Mesodermal cell (in vitro differentiated cells): ENCODE data around the gene CARD9.

Experiments used
- H3K27ac ChIP-seq: 2 replicates; pipeline ENCODE4 v1.7.0; 2013; ENCODE audit warnings: mild to moderate bottlenecking, low read depth, low read length, moderate library complexity; ENCODE audit not compliant: severe bottlenecking
- H3K36me3 ChIP-seq: 2 replicates; pipeline ENCODE4 v1.7.1; 2013; ENCODE audit warnings: mild to moderate bottlenecking, low read length, moderate library complexity; ENCODE audit not compliant: control insufficient read depth, insufficient read depth
- H3K4me1 ChIP-seq: one replicate; pipeline ENCODE4 v1.7.1; 2013; ENCODE audit warnings: mild to moderate bottlenecking, low read length; ENCODE audit not compliant: insufficient read depth, control insufficient read depth, poor library complexity, severe bottlenecking
- H3K4me3 ChIP-seq: 2 replicates; pipeline ENCODE4 v1.7.0; 2013; ENCODE audit warnings: low read length, control low read depth, mild to moderate bottlenecking; ENCODE audit not compliant: insufficient read depth, poor library complexity, severe bottlenecking; ENCODE audit errors: extremely low read depth
- H3K9me3 ChIP-seq: 2 replicates; pipeline ENCODE4 v1.7.1; 2013; ENCODE audit warnings: mild to moderate bottlenecking, low read length, moderate library complexity; ENCODE audit not compliant: control insufficient read depth
- WGBS, 2 experiments: methylation state at CpG; one replicate each; pipeline ENCODE4 v1.1.5; 2013; ENCODE audit warnings: missing lambda C conversion rate in 2 of 2; ENCODE audit not compliant: insufficient coverage in 2 of 2; 5-methylcytosine and 5-hydroxymethylcytosine counted together

Gene CARD9

DNA sequence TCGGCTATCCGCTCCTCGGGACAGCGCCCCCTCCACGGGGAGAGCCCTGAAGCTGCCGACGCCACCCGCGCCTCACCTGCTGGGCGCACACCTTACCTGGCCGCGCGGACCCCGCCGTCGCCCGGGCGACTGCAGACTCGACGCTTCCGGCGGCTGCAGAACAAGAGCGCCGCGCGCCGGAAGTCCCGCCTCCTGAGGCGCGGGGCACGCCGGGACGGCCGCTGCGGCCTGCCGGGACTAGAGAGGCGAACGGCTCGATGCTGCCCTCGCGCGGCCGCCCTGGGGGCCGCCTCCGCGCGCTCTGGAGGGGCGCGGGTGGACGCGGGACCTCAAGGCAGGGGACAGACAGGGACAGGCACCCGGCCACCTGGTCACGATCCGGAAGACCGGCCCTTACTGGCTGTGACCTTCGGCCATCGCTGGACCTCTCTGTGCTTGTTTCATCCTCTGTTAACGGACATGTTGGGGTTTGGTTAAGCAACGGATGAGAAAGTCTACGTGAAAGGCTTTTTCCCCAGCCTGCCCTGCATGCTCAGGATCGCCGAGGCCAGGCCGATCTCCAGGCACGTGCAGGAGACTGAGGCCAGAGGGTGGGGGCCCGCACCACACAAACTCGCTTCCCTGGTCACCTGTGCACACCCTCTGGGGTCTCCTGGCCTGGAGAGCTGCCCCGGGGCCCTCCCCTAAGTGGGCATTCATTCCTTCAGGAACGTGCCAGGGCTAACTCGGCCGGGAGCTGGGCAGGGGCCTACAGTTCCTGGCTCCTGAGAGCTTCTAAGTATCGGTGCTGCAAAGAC lies 26.8 kb upstream of the CARD9 start, which contains the start of gene SNAPC4:
Gene SNAPC4 (minus strand): TSS at position 133 of the 797 bp plus-strand sequence. CDS start 1,742 bp downstream, outside the sequence.
- H3K27ac ChIP-seq: peak within 1 kb of the TSS; percentile 59
- H3K4me3 ChIP-seq: peak within 1 kb of the TSS; percentile 83
- no peaks in the 10 kb centered on the region for H3K9me3 ChIP-seq
- H3K4me1 ChIP-seq: peaks cover 9% of the 10 kb centered on the region
- WGBS, 2 experiments: 20 to 25% methylated on average over 50 to 57 of the region's 71 CpGs
- H3K36me3 ChIP-seq: peaks cover 64% of the 10 kb centered on the region

DNA sequence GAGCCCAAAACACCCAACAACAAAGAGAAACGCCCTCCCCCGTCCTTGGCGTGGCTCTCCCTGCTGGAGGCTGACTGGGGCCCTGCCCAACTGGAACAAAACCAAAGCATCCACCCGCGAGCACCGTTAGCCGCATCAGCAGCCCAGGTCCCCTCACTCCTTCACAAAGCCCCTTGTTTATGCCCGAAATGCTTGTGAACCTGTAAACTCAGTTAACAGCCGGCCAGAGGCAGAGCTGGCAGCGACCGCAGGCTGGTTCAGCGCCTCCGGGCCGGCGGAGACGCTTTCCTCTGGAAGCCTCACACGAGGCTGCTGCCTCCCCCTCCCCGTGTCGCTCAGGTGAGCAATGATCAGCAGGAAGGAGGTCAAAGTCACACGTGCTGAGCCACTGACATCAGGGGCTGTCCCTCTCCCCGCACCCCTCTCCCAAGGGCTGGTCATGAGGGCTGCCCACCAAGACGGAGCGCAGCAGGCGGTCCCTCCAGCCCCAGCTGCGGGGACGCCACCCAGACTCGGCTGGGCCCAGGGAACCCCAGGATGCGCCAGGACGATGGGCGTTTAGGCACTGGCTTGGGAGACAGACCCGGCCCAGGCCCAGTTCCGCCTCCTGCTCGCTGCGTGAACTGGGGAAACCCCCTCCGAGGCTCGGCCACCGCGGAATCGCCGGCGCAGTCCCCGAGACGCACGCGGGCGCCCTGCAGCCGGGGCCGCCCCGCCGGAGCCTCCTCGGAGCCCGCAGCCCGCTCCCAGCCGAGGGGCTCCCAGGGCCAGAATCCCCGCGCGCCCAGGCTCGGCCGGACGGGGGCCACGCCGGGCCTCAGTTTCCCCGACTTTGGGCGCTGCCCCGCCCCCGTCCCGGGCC lies 25.9 kb upstream of the CARD9 start:
- peaks cover 65% of the 10 kb centered on the region for H3K36me3 ChIP-seq
- no peak overlapping the region for H3K27ac ChIP-seq
- peaks cover 9% of the 10 kb centered on the region for H3K4me1 ChIP-seq
- H3K9me3 ChIP-seq: no peaks in the 10 kb centered on the region
- H3K4me3 ChIP-seq: peak overlapping the region; percentile 83
- WGBS, 2 experiments: 4 to 5% methylated on average over 60 to 66 of the region's 67 CpGs

DNA sequence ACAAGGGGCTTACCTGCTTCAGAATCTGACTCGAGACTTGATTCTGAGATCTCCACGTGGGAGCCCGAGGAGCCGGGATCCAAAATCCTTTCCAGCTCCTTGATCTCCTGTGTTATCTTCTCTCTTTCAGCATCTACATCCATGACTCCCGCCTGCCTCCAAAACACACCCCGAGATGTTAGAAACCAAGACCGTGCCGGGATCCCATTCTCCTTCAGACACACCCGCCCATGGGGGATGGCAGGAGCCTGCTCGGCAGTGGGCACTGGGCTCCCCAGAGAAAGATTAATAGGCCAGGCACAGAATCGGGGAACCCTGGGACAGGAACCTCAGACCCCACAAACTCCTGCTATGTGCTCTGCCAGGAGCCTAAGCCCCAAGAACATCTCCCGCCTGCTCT lies 24.8 kb upstream of the CARD9 start:
- Histone ChIP-seq H3K36me3 (peaks cover 65% of the 10 kb centered on the region), H3K27ac (no peak overlapping the region), H3K4me3 (no peak overlapping the region), H3K4me1 (peaks cover 9% of the 10 kb centered on the region), H3K9me3 (no peaks in the 10 kb centered on the region)
- 99% methylated on average over 11 to 12 of the region's 12 CpGs for WGBS, 2 experiments

DNA sequence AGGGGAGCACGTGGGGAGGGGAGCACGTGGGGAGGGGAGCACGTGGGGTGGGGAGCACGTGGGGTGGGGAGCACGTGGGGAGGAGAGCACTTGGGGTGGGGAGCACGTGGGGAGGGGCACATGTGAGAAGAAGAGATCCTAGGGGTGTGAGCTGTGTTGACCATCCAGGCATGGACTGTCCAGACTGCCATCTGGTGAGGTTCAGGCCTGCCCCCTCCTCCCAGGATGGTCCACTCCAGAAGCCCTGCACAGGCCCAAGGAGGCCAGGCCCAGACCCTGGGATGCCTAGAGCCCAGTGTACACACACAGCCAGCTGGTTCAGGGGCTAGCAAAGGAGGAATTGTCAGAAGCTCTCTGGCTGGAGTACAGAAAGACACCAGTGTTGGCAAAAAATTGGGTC lies 24.2 kb upstream of the CARD9 start:
- Histone ChIP-seq H3K27ac (no peak overlapping the region), H3K9me3 (no peaks in the 10 kb centered on the region), H3K36me3 (peaks cover 70% of the 10 kb centered on the region), H3K4me3 (no peak overlapping the region), H3K4me1 (peaks cover 9% of the 10 kb centered on the region)
- WGBS, 2 experiments: 100% methylated on average over 3 of the region's 6 CpGs; no CpG with 5 or more reads in 1 of the 2 experiments

DNA sequence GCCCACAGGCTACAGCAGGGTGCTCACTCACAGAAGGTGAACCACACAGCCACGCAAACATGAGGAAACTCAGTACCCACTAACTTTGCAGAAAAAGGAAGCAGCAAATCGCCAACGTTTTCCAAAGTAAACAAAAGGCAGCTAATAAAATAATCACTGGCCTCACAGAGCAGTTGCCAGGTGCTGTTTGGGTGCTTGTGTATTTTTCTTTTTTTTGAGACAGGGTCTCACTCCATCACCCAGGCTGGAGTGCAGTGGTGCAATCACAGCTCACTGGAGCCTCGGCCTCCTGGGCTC lies 22.7 kb upstream of the CARD9 start:
- Histone ChIP-seq H3K4me3 (no peak overlapping the region), H3K9me3 (no peaks in the 10 kb centered on the region), H3K36me3 (peaks cover 75% of the 10 kb centered on the region), H3K4me1 (peaks cover 9% of the 10 kb centered on the region), H3K27ac (no peak overlapping the region)
- 97 to 100% methylated on average over 3 to 4 of the region's 4 CpGs for WGBS, 2 experiments

DNA sequence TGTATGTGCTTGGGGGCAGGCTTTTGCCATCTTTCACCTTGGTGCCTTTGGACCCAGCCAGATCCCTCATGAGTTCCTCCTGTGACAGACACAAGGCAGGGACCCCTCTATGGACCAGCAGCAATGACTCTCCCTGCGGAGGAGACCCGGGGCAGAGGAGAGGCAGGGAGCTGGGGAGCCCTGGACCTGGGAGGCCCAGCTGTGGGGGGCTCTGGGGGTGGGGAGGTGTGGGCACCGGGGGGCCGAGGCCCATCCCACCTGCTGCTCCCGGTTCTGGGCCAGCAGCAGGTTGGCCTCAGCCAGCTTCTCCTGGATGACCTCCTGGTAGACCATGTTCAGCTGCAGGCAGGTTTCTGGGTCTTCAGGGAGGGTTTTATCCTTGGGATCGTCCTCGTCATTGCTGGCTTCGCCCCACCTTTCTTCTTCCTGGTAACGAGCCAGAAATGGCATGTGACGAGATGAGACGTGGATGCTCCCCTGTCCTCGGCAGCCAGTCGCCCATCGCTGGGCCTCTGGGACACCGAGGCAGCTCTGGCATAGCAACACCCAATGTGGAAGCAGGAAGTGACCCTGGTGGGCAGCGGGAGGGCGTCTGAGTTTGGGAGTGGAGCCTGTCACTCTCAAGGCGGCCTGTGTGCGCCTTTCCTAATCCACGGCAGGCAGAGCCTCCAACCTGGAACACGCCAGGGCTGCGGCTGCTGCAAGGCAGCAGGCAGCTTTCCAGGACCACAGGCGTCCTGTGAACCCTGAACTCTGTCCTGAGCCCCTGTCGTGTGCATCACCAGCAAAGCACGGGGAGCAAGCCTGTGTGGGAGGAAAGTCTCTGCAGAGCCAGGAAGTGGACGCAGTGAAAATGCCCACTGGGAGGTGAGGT lies 22.1 kb upstream of the CARD9 start:
- Histone ChIP-seq H3K27ac (no peak overlapping the region), H3K36me3 (peaks cover 81% of the 10 kb centered on the region), H3K4me3 (no peak overlapping the region), H3K9me3 (no peaks in the 10 kb centered on the region), H3K4me1 (peaks cover 9% of the 10 kb centered on the region)
- 94 to 97% methylated on average over 15 to 22 of the region's 26 CpGs for WGBS, 2 experiments

DNA sequence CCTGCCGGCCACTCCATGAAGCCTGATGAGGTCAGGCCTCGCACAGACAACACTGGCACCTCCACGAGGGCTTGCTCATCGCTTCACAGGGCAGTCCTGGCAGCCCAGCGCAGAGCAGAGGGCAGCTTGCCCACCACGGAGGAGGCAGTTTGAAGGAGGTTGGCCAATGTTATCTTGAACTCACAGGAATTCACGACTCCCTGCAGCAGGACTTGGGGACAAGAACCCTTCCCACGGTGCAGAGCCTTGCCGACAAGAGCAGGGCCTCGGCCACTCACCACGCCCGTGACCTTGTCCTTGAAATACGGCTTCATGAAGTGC lies 21.5 kb upstream of the CARD9 start:
- Histone ChIP-seq H3K4me3 (no peak overlapping the region), H3K4me1 (peaks cover 9% of the 10 kb centered on the region), H3K36me3 (peaks cover 86% of the 10 kb centered on the region), H3K9me3 (no peaks in the 10 kb centered on the region), H3K27ac (no peak overlapping the region)
- WGBS, 2 experiments: 92 to 96% methylated on average over 13 of the region's 13 CpGs

DNA sequence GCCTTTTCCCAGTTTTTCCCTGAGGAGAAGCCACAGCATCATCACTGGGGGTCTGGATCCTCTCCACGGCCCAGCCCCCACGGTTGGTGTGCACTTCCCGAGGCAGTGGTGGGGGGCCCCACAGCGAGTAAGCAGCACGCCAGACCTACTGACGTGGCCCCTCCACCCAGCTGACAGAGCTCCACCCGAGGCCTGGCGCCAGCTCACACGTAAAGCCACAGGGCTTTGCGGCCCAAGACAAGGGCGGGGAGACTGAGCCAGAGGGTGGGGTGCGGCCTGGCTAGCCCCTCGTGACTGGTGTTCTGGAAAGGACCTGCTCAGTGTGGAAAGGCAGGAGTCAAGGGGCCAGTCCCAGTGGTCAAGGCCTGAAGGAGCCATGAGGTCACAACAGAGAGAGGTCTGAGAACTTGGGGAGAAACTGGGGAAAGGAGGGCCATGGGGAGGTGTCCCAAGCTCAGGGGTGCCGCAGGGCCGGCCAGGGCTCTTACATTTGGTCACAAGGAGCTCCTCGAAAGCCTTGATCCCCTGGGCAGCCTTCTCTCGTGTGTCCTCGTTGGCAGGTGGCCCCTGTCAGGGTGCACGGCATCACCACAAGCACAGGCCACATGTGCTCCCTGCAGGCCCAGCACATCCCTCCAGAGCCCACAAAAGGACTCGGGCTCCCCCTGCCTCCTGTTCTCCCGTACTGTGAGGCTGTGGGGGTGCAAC lies 21.0 kb upstream of the CARD9 start:
- Histone ChIP-seq H3K4me1 (peaks cover 9% of the 10 kb centered on the region), H3K36me3 (peaks cover 91% of the 10 kb centered on the region), H3K9me3 (no peaks in the 10 kb centered on the region), H3K4me3 (no peak overlapping the region), H3K27ac (no peak overlapping the region)
- WGBS, 2 experiments: 95 to 97% methylated on average over 19 to 20 of the region's 21 CpGs

DNA sequence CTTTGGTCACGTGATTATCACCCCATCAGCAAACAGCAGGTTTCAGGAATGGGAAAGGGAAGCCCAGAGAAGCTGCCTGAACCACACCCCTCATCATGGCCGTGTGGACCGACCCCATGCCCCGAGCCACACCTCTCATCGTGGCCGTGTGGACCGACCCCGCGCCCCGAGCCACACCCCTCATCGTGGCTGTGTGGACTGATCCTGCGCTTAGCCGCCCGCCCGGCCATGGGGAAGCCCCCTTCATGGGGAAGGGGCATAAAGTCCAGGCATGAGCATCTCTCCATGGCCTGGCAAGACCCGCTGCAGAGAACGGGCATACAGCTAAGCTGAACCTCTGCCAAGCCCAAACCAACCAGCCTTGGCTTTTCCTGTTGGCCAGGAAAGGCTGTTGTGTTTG lies 20.1 kb upstream of the CARD9 start:
- Histone ChIP-seq H3K27ac (no peak overlapping the region), H3K4me1 (peaks cover 4% of the 10 kb centered on the region), H3K36me3 (peaks cover 97% of the 10 kb centered on the region), H3K4me3 (no peak overlapping the region), H3K9me3 (no peaks in the 10 kb centered on the region)
- 92 to 95% methylated on average over 13 to 17 of the region's 17 CpGs for WGBS, 2 experiments
